HTR-8/SVneo (cell line): ENCODE measurements around the gene FTSJ1.
"Not testable (repeated sequence)": the region's sequence is repeated elsewhere in the genome, so short reads cannot be mapped to it uniquely, and the experiment has no call there.

ENCODE experiments used
- DNase-seq: peaks from one replicate; pipeline ENCODE4 v3.0.0; 2011; ENCODE audit warnings: low spot score, mixed read lengths; ENCODE audit not compliant: insufficient read length
- FAIRE-seq: peaks from 2 replicates; lab custom pipeline; 2011; peaks lifted over from hg19 to GRCh38; lab: Jason Lieb, UNC

The FTSJ1 gene, protein sequence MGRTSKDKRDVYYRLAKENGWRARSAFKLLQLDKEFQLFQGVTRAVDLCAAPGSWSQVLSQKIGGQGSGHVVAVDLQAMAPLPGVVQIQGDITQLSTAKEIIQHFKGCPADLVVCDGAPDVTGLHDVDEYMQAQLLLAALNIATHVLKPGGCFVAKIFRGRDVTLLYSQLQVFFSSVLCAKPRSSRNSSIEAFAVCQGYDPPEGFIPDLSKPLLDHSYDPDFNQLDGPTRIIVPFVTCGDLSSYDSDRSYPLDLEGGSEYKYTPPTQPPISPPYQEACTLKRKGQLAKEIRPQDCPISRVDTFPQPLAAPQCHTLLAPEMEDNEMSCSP

DNA sequence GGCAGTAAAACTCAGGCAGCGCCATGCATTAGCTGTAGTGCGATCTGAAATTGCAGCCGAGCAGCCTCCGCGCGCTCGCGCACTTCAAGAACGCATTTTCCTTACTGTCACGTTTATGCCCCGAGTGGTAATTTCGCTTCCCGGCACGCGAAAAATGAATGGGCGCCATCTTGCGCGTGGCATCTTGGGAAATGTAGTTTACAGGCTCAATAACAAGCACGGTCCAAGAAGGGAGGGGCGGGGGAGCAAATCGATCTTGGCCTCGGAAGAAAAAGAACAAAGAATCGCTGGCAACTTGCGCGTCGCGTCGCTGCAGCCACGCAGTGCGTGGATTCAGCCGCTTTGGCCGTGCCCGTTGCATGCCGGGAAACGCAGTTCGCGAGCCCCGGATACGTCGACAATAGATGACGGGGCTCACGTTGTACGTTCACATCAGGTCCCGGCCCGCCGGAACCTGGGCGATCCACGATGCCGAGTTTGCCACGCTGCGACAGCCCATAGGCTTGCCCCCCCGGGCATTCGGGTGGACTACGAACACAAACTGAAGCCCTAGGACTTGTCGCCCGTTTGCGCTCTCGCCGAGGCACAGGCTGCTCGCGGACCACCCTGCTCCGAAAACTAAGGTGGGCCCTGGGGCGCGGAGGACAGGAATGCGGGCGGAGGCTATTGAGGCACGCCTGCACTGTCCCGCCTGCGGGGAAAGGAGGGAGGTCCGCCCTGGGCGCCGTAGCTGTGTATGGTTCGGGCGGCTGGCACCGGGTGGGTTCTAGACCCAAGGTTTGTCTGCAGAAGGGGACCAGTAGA, at the start of gene FTSJ1:
Gene FTSJ1, plus strand, starts transcription at position 426 of the 804 bp plus-strand sequence. CDS start 1,849 bp downstream, outside the sequence.
- DNase-seq: peak; percentile 72
- FAIRE-seq: peak; percentile 77

DNA sequence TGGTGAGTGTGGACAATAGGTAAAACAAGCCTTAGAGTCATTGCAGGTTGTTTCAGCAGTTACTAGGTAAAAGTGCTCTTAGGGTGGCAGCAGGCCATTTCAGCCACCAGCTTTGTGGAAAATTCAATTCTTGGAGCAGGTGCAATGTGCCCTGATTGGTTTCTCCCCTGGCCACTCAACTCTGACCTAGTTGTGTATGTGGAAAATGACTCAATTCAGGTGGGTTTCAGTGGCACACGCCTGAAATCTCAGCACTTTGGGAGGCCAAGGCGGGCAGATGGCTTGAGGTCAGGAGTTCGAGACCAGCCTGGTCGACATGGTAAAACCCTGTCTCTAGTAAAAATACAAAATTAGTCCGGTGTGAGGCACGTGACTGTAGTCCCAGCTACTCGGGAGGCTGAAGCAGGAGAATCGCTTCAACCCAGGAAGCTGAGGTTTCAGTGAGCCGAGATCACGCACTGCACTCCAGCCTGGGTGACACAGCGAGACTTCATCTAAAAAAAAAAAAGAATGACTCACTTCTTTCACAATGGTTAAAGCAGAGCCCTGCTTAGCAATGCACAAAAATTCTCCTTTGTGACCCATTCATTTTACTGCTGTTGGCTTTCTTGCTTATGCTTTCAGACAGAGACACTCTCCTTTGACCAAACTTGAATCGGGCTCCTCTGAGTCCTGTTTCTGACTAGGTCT, 48.8 kb upstream of the FTSJ1 start:
- not testable (repeated sequence) for DNase-seq, FAIRE-seq

DNA sequence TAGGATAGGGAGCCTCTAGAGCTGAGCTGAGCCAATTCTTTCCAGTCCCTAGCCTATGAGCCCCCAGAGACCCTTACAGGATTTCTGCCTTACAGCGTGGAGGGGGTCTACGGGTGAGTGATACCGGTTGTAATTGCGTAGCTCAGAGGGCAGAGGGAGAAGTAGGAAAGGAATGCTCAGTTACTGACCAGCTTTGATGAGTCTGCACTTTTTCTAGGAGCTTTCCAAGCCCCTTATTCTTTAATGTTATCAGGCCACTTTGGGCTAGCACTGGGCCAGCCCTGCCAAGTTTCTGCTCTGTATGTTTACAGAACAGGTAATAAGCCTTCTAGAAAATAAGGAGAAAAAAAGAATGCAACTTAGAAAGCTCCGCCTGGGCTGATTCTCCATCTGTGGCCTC, 46.4 kb upstream of the FTSJ1 start:
- not testable (repeated sequence) for FAIRE-seq, DNase-seq

DNA sequence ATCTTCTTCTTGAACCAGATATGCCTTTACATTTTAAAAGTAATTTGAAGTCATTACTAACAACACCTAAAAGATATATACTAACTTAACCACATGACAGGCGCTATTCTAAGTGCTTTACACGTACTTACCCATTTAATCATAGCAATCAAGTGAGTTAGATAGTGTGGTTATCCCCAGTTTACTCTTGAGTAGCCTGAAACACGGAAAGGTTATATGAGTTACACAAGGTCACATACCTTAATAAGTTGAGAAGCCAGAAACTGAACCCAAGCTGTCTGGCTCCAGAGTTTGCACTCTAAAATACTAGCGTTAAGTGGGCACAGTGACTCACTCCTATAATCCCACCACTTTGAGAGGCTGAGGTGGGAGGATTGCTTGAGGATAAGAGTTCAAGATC, 45.8 kb upstream of the FTSJ1 start:
- FAIRE-seq, DNase-seq: not testable (repeated sequence)

DNA sequence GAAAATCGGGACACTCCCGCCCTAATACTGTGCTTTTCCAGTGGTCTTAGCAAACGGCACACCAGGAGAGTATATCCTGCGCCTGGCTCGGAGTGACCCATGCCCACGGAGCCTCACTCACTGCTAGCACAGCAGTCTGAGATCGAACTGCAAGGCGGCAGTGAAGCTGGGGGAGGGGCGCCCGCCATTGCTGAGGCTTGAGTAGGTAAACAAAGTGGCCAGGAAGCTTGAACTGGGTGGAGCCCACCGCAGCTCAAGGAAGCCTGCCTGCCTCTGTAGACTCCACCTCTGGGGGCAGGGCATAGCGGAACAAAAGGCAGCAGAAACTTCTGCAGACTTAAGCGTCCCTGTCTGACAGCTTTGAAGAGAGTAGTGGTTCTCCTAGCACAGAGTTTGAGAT, 42.3 kb upstream of the FTSJ1 start:
- FAIRE-seq: not testable (repeated sequence)

DNA sequence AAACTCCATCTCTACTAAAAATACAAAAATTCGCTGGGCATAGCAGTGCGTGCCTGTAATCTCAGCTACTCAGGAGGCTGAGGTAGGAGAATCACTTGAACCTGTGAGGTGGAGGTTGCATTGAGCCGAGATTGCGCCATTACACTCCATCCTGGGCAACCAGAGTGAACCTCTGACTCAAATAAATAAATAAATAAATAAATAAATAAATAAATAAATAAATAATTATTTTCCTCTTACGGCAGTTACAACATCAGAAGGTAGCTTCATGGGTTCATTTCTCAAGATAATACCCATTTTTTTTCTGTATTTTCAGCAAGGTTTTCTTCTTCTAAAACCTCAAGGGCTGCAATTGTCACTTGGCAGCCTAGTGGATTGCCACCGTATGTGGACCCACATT, 28.8 kb upstream of the FTSJ1 start:
- not testable (repeated sequence) for FAIRE-seq, DNase-seq

More for the DNA sequence above, 42.3 kb upstream of the FTSJ1 start:
- not testable (repeated sequence) for DNase-seq

DNA sequence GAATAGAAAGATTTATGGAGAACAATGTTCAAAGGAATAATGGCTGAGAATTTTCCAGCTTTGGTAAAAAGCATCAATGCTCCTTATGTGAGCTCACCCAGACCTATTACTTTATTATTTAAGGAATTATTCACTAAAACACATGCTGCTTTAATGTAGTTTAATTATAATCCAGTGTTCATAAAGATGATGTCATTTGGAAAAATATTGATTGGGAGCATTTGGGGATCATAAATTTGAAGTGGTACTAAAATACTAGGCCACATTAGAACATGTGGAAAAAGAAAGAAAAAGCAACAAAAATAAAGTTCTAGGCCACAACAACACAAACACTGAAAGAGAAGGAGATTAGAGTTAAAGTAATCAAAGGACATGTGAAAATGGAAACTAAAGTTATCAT, 25.9 kb upstream of the FTSJ1 start:
- DNase-seq (no peak), FAIRE-seq (no peak)

DNA sequence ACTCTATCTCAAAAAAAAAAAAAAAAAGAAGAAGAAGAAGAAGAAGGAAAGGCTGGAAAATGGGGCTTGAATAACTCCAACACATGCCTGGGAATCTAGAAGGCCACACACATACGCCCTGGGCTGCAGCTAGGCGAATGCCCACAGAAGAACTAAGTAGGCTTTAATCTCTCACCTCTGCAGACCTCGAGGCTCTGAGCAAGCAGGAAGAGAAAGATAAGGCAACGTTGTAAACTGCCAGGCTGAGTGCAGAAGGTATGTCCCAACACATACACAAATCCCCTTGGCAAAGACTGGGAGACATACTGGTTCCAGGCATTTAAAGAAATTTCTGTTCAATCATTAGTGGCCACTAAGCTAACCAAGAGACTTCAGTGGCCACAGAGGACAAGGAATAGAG, 24.3 kb upstream of the FTSJ1 start:
- DNase-seq (no peak), FAIRE-seq (no peak)

DNA sequence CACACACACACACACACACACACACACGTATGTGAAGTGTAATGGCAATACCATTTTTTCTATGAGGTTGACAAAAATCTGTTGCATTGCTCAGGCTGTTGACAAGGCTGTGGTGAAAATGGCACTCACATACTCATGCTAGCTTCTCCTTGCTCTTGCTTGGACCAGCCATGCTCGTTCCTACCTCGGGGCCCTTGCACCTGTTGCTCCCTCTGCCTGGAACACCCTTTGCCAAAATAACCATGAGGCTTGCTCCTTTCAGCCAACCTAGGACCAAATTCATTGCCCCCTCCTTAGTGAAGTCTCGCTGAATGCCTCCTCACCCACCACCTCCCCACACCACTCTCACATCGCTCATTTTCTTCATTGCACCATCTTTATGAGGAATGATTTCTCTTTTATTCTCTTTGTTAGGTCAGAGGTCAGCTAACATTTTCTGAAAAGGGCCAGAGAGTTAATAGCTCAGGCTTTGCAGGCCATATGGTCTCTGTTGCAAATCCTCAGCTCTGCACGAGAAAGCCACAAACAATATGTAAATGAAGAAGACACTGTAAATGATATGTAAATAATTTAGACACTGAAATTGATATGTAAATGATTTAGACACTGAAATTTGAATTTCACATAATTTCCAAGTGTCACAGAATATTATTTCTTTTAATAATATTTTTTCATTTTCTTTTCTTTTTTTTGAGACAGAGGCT, 19.2 kb upstream of the FTSJ1 start:
- no peak for DNase-seq
- no peak for FAIRE-seq

DNA sequence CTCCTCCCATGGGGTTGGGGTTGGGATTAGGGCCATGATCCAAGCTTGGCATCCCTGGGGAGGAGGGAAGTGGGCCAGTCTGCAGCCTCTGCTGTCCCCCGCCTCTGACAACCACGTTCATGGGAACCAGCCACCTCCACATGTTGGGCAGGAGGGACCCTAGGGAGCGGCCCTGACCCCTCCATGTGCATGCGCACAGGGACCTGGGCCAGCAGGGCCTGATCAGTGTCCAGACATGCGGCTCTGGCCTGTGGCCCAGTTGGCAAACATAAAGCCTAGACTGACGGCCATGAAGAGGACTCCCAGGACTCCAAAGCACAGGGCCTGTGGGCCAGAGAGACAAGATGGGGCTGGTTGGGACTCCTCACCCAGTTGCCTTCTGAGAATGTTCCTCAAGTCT, 17.3 kb upstream of the FTSJ1 start:
- DNase-seq (no peak), FAIRE-seq (no peak)

DNA sequence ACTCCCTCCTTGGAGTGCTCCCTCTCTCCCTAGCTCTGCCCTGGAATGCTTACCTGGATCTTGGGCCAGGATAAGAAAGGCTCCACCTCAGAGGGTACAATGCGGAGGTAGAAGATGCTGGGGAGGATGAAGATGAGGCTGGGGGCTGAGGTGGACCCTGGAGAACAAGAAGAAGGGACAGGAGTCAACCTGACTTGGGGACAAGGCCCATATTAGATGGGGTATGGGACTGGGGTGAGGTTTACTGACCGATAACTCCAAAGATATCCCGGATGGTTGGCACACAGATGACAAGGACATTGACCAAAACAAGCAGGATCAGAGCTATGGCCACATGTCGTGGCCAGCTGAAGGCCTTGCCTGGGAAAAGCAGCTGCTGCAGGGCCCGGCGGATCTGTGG, 16.5 kb upstream of the FTSJ1 start:
- FAIRE-seq (no peak), DNase-seq (no peak)

DNA sequence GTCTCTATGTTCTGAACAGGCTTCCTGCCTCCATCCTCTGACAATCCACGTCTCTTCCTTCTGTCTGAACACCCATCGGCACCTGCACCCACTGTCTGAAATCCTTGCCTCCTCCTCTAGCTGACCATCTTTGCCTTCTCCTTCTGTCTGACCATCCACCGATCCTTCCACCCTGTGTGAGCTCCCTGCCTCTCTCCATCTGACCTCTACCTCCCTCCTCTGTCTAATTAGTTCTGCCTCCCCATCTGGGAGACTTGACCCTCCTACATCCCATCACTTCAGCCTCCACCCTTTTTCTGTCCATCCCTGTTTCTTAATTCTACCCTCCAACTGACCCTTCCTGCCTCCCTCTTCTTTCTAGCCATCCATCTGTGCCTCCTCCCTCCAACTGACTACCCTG, 16.0 kb upstream of the FTSJ1 start:
- no peak for DNase-seq

DNA sequence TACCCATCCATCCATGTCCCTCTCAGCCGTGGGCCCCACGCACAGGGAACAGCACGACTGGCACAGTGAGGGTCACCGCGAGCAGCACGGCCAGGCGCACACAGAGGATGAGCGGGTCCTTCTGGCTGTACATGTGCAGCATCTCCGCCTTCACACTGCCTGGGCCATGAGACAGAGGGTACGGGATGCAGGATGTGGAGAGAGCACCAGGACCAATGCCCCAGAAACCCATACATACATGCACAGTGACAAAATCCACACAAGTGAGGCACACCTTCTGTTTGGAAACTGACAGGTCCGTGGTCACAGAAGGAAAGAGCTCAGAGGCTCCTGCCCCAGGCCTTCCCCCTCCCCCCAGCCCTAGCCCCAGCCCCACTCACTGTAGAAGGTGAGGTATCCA, 15.4 kb upstream of the FTSJ1 start:
- DNase-seq (no peak), FAIRE-seq (no peak)

More for the DNA sequence above, 16.0 kb upstream of the FTSJ1 start:
- no peak for FAIRE-seq

DNA sequence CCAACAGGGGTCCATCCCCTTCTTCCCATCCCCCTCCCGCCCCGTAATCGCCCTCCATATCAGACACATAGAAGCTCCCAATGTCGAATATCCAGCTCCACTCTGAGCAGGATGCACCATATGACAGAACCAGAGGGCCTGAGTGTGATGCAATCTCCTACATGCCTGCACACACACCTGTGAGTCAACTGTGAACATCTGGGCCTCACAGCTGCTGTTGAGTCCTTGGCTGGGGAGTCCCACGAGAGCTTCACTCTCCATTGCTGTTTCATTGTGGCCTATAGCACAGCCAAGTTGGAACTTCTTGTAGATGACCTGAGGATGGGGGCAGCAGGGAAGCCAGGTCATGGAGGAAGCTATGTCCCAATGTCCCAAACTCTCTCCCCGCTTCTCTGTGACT, 14.2 kb upstream of the FTSJ1 start:
- no peak for DNase-seq
- no peak for FAIRE-seq

DNA sequence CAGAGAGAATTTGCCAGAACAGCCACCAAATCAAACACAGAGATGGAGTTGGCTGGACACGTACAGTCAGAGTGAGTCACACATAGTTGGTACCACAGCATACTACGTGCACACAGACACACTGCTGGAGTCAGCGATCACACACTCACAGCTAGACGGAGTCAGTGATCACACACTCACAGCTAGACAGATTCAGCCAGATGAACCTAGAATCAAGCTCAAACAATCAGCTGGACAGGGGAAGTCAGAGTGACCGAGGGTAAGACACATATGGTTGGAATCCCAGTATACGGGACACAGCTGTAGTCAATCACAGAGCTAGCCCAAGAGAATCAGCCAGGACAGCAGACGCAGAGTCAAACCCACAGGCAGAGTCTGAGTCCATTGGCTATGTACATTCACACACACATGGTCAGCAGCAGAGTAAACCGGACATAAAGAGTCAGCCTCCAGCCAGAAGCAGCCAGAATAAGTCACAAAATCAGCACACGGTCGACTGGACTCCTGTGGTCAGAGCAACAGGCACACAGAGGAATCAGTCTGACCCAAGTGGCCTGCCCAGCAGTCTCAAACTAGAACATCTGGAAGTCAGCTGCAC, 10.6 kb upstream of the FTSJ1 start:
- FAIRE-seq (no peak), DNase-seq (no peak)

DNA sequence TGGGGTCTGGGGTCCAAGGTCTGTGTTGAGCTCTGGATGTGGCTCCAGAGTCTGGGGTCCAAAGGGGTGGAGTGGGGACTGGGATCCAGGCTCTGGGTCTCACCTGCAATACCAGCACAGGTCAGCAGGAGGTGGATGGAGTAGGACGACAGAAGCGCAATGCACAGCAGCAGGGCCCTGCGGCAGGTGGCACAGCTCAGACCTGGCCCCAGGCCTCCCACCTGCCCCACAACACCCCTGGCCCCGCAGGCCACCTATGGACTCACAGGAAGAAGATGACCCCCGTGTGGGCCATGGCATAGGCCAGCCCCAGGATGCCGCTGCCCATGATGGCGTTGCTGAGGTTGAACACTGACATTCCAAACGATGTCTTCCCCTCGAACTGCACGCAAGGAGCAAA, 9.3 kb upstream of the FTSJ1 start:
- FAIRE-seq (no peak), DNase-seq (no peak)

DNA sequence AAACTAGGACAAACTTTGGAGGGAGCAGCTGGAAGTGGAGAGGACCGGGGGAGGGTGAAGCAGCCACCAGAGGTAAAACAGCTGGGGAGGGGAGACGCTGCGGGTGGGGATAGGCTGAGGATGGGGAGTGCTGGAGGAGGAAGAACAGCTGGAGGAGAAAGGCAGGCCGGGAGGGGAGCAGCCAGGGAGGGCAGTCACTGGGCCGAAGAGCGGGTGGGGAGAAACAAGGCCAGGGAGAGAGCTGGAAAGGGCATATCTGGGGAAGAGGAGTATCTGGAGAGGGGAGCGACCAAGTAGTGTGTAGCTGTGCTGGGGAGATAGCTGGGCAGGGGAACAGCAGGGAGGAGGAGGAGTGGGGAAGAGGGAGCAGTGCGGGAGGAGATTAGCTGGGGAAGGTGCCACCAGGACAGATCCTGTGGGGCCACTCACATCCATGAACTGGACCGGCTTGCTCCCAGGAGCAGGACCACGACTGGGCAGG, 8.7 kb upstream of the FTSJ1 start:
- DNase-seq (no peak), FAIRE-seq (no peak)

DNA sequence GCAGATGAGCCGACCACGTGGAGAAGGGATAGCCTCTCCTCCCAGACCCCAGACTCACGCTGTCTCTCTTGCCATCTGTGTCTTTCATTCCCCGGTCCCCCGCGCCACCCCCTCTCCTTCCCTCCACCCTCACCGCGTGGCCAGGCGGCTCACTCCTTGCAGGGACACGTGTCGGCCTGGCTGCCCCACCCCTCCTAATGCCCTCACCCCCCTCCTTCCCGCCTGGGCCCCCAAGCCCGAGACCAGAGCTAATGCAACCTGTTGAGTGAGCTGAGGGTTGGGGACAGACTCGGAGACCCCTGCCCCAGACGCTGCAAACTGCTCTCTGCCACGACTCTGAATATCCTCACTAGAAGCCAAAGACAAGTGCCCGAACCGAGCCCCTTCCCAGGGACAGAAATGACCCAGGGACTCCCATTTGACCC, 7.7 kb upstream of the FTSJ1 start:
- DNase-seq (no peak), FAIRE-seq (no peak)
